HepG2 (cell line): ENCODE results near the gene MAGEC2.

ENCODE experiments used
- ARNT ChIP-seq: fragments of 450-650 bp; IDR thresholded peaks from 2 replicates; pipeline ENCODE4 v1.6.1; 2017
- CTCF ChIP-seq: sonication (generic); formaldehyde crosslinking; IDR thresholded peaks from 2 replicates; pipeline ENCODE4 v1.5.0; 2020; ENCODE audit warnings: mild to moderate bottlenecking, missing genetic modification reagents, moderate library complexity
- EZH2 ChIP-seq: conservative IDR thresholded peaks from 2 replicates; pipeline ENCODE4 v1.6.1; 2012; ENCODE audit warnings: mild to moderate bottlenecking, low read depth, low read length, moderate library complexity
- HIVEP1 ChIP-seq: sonication (generic); formaldehyde crosslinking; IDR thresholded peaks from 2 replicates; pipeline ENCODE4 v1.4.0; 2020; ENCODE audit warnings: mild to moderate bottlenecking, missing genetic modification reagents
- IRF9 ChIP-seq: sonication (generic); formaldehyde crosslinking; IDR thresholded peaks from 2 replicates; pipeline ENCODE4 v1.8.0; 2022; ENCODE audit warnings: missing genetic modification reagents, mild to moderate bottlenecking, borderline replicate concordance
- MAX ChIP-seq: IDR thresholded peaks from 2 replicates; pipeline ENCODE4 v1.6.1; 2012; ENCODE audit warnings: inconsistent platforms
- RAD21 ChIP-seq: fragments of 450-650 bp; formaldehyde crosslinking; IDR thresholded peaks from 2 replicates; pipeline ENCODE4 v1.5.0; 2020; ENCODE audit warnings: mild to moderate bottlenecking
- SETDB1 ChIP-seq: sonication (generic); formaldehyde crosslinking; IDR thresholded peaks from 2 replicates; pipeline ENCODE4 v1.5.1; 2020; ENCODE audit warnings: missing genetic modification reagents, mild to moderate bottlenecking, borderline replicate concordance
- SOX6 ChIP-seq, 2 experiments: fragments of 450-650 bp in 1 of 2; sonication (generic) in 1 of 2; formaldehyde crosslinking in 1 of 2; IDR thresholded peaks; 2 replicates each; pipeline versions ENCODE4 v1.4.0 to v1.6.1; 2017 to 2020; ENCODE audit warnings: antibody characterized with exemption in 1 of 2, mild to moderate bottlenecking in 1 of 2, missing genetic modification reagents in 1 of 2
- ZNF543 ChIP-seq: sonication (generic); formaldehyde crosslinking; IDR thresholded peaks from 2 replicates; pipeline ENCODE4 v1.4.0; 2020; ENCODE audit warnings: mild to moderate bottlenecking, missing genetic modification reagents
- ZSCAN21 ChIP-seq: sonication (generic); formaldehyde crosslinking; IDR thresholded peaks from 2 replicates; pipeline ENCODE4 v1.8.0; 2022; ENCODE audit warnings: mild to moderate bottlenecking, missing genetic modification reagents, moderate library complexity, borderline replicate concordance

- no peak for TF ChIP-seq CTCF (CRISPR knock-in tag)
- no peak for TF ChIP-seq SETDB1 (CRISPR knock-in tag)
- TF ChIP-seq SOX6 (IDR thresholded peaks at IDR 0.05): no peak
- TF ChIP-seq SOX6 (CRISPR knock-in tag; IDR thresholded peaks at IDR 0.05): no peak
- no peak for TF ChIP-seq ZNF543 (CRISPR knock-in tag)
- no peak for TF ChIP-seq EZH2
- TF ChIP-seq ARNT: no peak
- TF ChIP-seq RAD21 (CRISPR knock-in tag): no peak
- no peak for TF ChIP-seq ZSCAN21 (CRISPR knock-in tag)
- no peak for TF ChIP-seq IRF9 (CRISPR knock-in tag)
- no peak for TF ChIP-seq HIVEP1 (CRISPR knock-in tag)
- TF ChIP-seq MAX: no peak
These were observed 46.6 kb upstream of the MAGEC2 start for GRCh38 chrX:142251680-142252079.
